Mesothelial cell of epicardium (in vitro differentiated cells): Measurements from ENCODE around the gene ERCC8. TPM values are rescaled to one million over a fixed set of nuclear protein-coding genes. Genes with fewer than 3 reads are reported as not detected.

Experiments
- DNase-seq, 2 experiments: peaks; one replicate each; pipeline ENCODE4 v3.0.0; 2021; ENCODE audit warnings: low spot score in 2 of 2; ENCODE audit not compliant: unreplicated experiment in 2 of 2
- H3K27ac Mint-ChIP-seq: 2 replicates; pipeline ENCODE4 v1.8.0; 2021; ENCODE audit warnings: mixed read lengths
- H3K27me3 Mint-ChIP-seq: 2 replicates; pipeline ENCODE4 v1.8.0; 2021; ENCODE audit warnings: low read depth, mixed read lengths
- H3K36me3 Mint-ChIP-seq: 2 replicates; pipeline ENCODE4 v1.8.0; 2021; ENCODE audit warnings: mixed read lengths
- H3K4me1 Mint-ChIP-seq: 2 replicates; pipeline ENCODE4 v1.8.0; 2021; ENCODE audit warnings: mixed read lengths
- H3K4me3 Mint-ChIP-seq: 2 replicates; pipeline ENCODE4 v1.8.0; 2021; ENCODE audit warnings: mild to moderate bottlenecking, moderate library complexity, mixed read lengths
- H3K9me3 Mint-ChIP-seq: 2 replicates; pipeline ENCODE4 v1.8.0; 2021; ENCODE audit warnings: mixed read lengths
- total RNA-seq: library from RNA; stranded (reverse); gene quantifications from 3 replicates; pipeline ENCODE4 v1.2.1, GENCODE V29; 2021
- TF ChIP-seq, protein P1 (sequence below): fragments of 200-600 bp; sonication (generic); IDR thresholded peaks from one replicate; pipeline ENCODE4 v1.5.0; 2021; ENCODE audit warnings: antibody characterized with exemption; ENCODE audit not compliant: unreplicated experiment

The ERCC8 gene
- total RNA-seq, 1 donor from 2014 or later = 14.8 TPM

DNA sequence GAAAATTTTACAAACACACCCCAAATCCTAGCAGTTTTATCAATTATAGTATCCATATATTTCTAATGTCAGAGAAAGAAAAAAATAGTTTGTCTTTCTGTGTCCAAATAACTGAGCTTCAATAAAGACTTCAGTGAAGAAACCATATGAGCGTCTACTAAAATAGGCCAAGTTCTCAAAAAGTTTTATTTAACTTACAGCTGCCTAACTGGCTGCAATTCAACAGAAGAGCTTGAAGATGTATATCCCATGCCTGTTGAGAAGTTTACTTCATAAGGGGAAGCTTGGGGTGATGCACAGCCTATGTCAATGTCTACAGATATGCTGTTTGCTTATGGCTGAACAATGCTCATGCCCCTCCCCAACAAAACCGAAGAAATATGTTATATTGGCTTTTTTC is 57.1 kb downstream of the ERCC8 start:
- Mint-ChIP-seq H3K4me1 (no peaks in the 10 kb centered on the region), H3K36me3 (peaks cover 28% of the 10 kb centered on the region), H3K4me3 (no peak overlapping the region), H3K27me3 (no peaks in the 10 kb centered on the region), H3K9me3 (peaks cover 5% of the 10 kb centered on the region), H3K27ac (no peak overlapping the region)
- no peak for DNase-seq
- TF ChIP-seq, protein P1, sequence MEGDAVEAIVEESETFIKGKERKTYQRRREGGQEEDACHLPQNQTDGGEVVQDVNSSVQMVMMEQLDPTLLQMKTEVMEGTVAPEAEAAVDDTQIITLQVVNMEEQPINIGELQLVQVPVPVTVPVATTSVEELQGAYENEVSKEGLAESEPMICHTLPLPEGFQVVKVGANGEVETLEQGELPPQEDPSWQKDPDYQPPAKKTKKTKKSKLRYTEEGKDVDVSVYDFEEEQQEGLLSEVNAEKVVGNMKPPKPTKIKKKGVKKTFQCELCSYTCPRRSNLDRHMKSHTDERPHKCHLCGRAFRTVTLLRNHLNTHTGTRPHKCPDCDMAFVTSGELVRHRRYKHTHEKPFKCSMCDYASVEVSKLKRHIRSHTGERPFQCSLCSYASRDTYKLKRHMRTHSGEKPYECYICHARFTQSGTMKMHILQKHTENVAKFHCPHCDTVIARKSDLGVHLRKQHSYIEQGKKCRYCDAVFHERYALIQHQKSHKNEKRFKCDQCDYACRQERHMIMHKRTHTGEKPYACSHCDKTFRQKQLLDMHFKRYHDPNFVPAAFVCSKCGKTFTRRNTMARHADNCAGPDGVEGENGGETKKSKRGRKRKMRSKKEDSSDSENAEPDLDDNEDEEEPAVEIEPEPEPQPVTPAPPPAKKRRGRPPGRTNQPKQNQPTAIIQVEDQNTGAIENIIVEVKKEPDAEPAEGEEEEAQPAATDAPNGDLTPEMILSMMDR = no peak

DNA sequence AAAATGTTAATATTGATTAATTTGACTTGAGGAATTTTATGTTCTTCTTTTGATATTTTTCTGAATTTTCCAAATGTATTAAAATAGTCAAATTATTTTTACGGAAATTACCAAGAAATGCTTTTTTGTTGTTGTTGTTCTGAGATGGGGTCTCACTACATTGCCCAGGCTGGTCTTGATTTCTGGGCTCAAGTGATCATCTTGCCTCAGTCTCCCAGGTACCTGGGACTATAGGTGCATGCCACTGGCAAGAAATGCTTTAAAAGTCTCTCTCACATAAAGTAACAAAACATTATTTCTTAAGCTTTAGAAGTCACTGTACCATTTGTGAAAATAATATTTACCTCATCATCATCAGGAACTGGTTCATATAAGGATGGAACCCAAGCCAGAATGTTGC is 57.8 kb downstream of the ERCC8 start:
- TF ChIP-seq, protein P1 = no peak
- no peak for DNase-seq
- no peak overlapping the region for H3K27ac Mint-ChIP-seq
- no peaks in the 10 kb centered on the region for H3K4me1 Mint-ChIP-seq
- no peak overlapping the region for H3K4me3 Mint-ChIP-seq
- no peaks in the 10 kb centered on the region for H3K27me3 Mint-ChIP-seq
- H3K36me3 Mint-ChIP-seq = peaks cover 30% of the 10 kb centered on the region
- H3K9me3 Mint-ChIP-seq = peaks cover 5% of the 10 kb centered on the region

DNA sequence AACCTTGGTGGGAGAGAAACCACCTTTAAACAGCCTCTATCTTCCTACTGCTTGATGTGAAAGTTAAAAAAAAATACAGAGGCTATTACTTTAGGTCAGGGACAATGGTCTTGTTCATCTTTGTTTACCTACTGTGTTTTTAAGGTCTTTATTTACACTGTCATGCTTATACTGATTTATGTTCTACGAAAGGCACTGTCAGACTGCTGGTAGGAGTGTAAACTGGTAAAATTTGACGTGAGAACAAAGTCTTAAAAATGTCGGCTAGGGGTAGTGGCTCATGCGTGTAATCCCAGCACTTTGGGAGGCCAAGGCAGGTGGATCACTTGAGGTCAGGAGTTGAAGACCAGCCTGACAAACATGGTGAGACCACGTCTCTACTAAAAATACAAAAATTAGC is 58.7 kb downstream of the ERCC8 start:
- H3K4me1 Mint-ChIP-seq = no peaks in the 10 kb centered on the region
- no peak for DNase-seq
- peaks cover 5% of the 10 kb centered on the region for H3K9me3 Mint-ChIP-seq
- H3K27ac Mint-ChIP-seq = no peak overlapping the region
- no peaks in the 10 kb centered on the region for H3K27me3 Mint-ChIP-seq
- H3K4me3 Mint-ChIP-seq = no peak overlapping the region
- TF ChIP-seq, protein P1 = no peak
- peaks cover 36% of the 10 kb centered on the region for H3K36me3 Mint-ChIP-seq

DNA sequence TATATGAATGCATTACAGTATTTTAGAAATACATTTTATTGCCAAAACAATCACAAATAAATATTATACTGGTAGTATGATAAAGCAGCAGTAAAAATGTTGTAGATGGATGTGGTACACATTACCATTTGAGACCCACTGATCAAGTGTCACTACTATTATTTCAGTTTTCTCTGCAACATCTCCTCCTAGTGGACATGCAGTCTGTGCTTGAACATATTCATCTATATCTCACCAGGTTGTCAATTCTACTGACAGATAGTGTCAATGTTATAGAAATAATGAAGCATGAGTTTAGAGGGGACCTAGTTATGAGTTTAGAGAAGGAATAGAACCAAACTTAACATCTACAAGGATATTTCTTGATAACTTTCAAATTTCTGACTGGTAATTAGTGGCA is 61.6 kb downstream of the ERCC8 start:
- TF ChIP-seq, protein P1 = peak; percentile 15
- Mint-ChIP-seq H3K27me3 (no peaks in the 10 kb centered on the region), H3K9me3 (peaks cover 19% of the 10 kb centered on the region), H3K4me3 (no peak overlapping the region), H3K27ac (no peak overlapping the region), H3K4me1 (no peaks in the 10 kb centered on the region), H3K36me3 (peaks cover 39% of the 10 kb centered on the region)
- DNase-seq = no peak

DNA sequence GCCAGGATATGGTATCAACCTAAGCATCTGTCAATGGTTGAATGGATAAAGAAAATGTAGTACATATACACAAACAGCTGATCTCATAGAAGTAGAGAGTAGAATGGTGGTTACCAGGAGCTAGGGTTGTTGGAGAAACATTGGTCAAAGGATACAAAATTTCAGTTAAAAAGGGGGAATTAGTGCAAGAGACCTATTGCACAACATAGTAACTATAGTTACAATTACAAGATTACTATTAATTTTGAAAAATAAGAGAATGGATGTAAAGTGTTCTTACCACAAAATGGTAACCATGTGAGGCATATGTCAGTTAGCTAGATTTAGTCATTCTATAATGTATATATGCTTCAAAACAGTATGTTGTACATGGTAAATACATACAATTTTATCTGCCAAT is 72.0 kb downstream of the ERCC8 start:
- peaks cover 25% of the 10 kb centered on the region for H3K36me3 Mint-ChIP-seq
- no peaks in the 10 kb centered on the region for H3K4me1 Mint-ChIP-seq

More for the DNA sequence above, 72.0 kb downstream of the ERCC8 start:
- Mint-ChIP-seq H3K27me3 (no peaks in the 10 kb centered on the region), H3K4me3 (no peak overlapping the region), H3K9me3 (peaks cover 32% of the 10 kb centered on the region), H3K27ac (no peak overlapping the region)
- no peak for DNase-seq
- TF ChIP-seq, protein P1 = no peak
